WERI-Rb-1 (cell line): ENCODE measurements around the gene DPP9.

Experiments used
- DNase-seq: peaks from one replicate; pipeline ENCODE4 v3.0.0-alpha.2; 2020
- H3K27ac ChIP-seq: fragments of 250-450 bp; sonication (Bioruptor Pico); 2 replicates; pipeline ENCODE4 v1.5.1; 2020; ENCODE audit warnings: mild to moderate bottlenecking, moderate library complexity
- H3K27me3 ChIP-seq: fragments of 250-450 bp; sonication (Bioruptor Pico); 2 replicates; pipeline ENCODE4 v1.5.1; 2021; ENCODE audit warnings: mild to moderate bottlenecking, low read depth, moderate library complexity; ENCODE audit not compliant: insufficient read depth, severe bottlenecking
- H3K36me3 ChIP-seq: fragments of 250-450 bp; sonication (Bioruptor Pico); 2 replicates; pipeline ENCODE4 v1.5.1; 2020; ENCODE audit warnings: mild to moderate bottlenecking, moderate library complexity
- H3K4me3 ChIP-seq: 2 replicates; pipeline ENCODE4 v1.5.1; 2011; ENCODE audit warnings: low read depth, mild to moderate bottlenecking, control low read depth, low read length
- H3K9me3 ChIP-seq: fragments of 250-450 bp; sonication (Bioruptor Pico); 2 replicates; pipeline ENCODE4 v1.5.1; 2021; ENCODE audit warnings: mild to moderate bottlenecking, moderate library complexity; ENCODE audit not compliant: severe bottlenecking
- TF ChIP-seq, protein P1 (sequence below): IDR thresholded peaks from 2 replicates; pipeline ENCODE4 v1.5.1; 2011; ENCODE audit warnings: low read depth, mild to moderate bottlenecking, control low read depth, inconsistent platforms, low read length

DPP9 gene

DNA sequence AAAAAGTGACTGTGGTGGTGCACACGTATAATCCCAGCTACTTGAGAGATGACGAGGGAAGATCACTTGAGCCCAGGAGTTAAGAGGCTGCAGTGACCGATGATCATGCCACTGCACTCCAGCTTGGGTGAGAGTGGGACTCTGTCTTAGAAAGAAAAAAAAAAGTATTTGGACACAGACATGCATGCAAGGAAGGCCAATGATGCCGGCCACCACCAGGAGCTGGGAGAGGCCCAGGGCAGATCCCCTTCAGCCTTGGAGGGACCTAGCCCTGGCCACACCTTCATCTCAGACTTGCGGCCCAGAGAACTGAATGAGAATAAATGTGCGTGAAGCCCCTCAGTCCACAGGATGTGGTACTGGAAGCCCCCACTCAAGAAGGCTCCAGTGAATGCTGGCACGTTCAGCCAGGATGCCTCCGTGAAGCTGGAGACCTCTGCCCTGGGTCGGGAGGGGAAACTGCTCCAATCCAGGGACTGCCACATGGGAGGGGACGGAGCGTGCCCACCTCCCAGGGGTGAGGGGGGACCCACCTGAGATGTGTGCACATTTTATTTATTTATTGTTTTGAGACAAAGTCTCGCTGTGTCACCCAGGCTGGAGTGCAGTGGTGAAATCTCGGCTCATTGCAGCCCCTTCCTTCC is 69.7 kb downstream of the DPP9 start:
- Histone ChIP-seq H3K9me3 (no peaks in the 10 kb centered on the region), H3K27ac (no peak overlapping the region), H3K4me3 (no peak overlapping the region), H3K27me3 (no peaks in the 10 kb centered on the region), H3K36me3 (peaks cover 25% of the 10 kb centered on the region)
- TF ChIP-seq, protein P1, sequence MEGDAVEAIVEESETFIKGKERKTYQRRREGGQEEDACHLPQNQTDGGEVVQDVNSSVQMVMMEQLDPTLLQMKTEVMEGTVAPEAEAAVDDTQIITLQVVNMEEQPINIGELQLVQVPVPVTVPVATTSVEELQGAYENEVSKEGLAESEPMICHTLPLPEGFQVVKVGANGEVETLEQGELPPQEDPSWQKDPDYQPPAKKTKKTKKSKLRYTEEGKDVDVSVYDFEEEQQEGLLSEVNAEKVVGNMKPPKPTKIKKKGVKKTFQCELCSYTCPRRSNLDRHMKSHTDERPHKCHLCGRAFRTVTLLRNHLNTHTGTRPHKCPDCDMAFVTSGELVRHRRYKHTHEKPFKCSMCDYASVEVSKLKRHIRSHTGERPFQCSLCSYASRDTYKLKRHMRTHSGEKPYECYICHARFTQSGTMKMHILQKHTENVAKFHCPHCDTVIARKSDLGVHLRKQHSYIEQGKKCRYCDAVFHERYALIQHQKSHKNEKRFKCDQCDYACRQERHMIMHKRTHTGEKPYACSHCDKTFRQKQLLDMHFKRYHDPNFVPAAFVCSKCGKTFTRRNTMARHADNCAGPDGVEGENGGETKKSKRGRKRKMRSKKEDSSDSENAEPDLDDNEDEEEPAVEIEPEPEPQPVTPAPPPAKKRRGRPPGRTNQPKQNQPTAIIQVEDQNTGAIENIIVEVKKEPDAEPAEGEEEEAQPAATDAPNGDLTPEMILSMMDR: no peak
- DNase-seq: no peak

DNA sequence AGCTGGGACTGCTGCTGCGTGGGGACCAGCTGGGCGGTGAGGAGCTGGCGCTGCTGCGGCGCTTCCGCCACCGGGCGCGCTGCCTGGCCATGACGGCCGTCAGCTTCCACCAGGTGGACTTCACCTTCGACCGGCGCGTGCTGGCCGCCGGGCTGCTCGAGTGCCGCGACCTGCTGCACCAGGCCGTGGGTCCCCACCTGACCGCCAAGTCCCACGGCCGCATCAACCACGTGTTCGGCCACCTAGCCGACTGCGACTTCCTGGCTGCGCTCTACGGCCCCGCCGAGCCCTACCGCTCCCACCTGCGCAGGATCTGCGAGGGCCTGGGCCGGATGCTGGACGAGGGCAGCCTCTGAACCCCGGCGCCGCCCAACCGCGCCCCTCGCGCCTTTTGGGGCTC is 71.6 kb downstream of the DPP9 start:
- no peaks in the 10 kb centered on the region for H3K9me3 ChIP-seq
- peaks cover 14% of the 10 kb centered on the region; the same call in 1 of the 2 replicates for H3K36me3 ChIP-seq
- TF ChIP-seq, protein P1: no peak
- no peak overlapping the region for H3K27ac ChIP-seq
- no peaks in the 10 kb centered on the region for H3K27me3 ChIP-seq
- no peak overlapping the region for H3K4me3 ChIP-seq
- DNase-seq: no peak

DNA sequence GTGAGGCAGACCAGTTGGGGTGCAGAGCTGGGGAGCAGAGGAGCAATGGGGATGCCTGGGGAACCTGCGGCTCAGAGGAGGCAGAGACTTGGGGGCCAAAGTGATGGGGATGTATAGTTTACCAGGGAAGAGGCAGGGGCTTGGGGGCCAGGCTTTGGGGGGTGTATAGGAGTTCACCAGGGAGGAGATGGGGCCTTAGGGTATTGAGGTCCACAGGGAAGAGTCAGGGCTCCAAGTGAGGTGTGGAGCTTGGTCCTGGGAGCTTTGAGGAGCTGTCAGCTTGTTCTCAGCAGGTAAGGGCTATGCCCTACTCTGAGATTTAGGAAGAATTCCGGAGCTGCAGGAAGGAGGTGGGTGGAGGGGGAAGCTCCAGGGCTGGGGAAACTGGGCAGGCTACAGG is 73.5 kb downstream of the DPP9 start:
- peaks cover 8% of the 10 kb centered on the region; the same call in 1 of the 2 replicates for H3K36me3 ChIP-seq
- no peaks in the 10 kb centered on the region for H3K27me3 ChIP-seq
- no peak overlapping the region for H3K4me3 ChIP-seq
- H3K27ac ChIP-seq: no peak overlapping the region
- DNase-seq: no peak
- TF ChIP-seq, protein P1: no peak
- H3K9me3 ChIP-seq: no peaks in the 10 kb centered on the region

DNA sequence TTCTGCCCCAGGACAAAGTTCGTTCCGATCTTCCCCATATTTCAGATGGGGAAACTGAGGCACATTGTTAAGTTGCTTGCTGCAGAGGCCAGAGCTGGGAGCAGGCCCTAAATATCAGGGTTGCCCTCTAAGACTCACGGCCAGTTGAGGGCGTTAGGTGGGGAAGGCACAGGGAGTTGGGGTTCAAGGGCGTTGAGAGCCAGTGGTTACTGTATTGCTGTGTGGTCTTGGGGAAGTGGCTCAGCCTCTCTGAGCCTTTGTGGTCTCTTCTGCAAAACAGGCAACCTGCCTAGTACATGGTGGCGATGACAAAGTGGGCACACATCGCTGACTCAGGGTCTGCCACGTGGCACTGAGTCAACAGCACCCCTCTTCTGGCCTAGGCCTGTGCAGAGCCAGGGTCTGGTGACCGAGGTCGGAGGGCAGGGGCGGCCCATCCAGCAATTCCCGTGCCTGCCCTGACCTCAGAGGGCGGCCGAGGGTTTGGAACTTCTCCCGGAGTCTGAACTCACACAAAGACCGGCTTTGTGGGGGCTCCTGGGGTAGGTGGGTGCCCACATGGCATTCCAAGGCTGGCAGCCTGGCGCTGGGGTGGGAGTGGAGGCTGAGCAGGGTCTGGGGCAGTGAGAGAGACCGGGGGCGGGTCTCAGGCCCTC is 74.1 kb downstream of the DPP9 start:
- Histone ChIP-seq H3K4me3 (no peak overlapping the region), H3K9me3 (no peaks in the 10 kb centered on the region), H3K27me3 (no peaks in the 10 kb centered on the region), H3K27ac (no peak overlapping the region), H3K36me3 (peaks cover 1% of the 10 kb centered on the region; the same call in 1 of the 2 replicates)
- TF ChIP-seq, protein P1: no peak
- DNase-seq: no peak

DNA sequence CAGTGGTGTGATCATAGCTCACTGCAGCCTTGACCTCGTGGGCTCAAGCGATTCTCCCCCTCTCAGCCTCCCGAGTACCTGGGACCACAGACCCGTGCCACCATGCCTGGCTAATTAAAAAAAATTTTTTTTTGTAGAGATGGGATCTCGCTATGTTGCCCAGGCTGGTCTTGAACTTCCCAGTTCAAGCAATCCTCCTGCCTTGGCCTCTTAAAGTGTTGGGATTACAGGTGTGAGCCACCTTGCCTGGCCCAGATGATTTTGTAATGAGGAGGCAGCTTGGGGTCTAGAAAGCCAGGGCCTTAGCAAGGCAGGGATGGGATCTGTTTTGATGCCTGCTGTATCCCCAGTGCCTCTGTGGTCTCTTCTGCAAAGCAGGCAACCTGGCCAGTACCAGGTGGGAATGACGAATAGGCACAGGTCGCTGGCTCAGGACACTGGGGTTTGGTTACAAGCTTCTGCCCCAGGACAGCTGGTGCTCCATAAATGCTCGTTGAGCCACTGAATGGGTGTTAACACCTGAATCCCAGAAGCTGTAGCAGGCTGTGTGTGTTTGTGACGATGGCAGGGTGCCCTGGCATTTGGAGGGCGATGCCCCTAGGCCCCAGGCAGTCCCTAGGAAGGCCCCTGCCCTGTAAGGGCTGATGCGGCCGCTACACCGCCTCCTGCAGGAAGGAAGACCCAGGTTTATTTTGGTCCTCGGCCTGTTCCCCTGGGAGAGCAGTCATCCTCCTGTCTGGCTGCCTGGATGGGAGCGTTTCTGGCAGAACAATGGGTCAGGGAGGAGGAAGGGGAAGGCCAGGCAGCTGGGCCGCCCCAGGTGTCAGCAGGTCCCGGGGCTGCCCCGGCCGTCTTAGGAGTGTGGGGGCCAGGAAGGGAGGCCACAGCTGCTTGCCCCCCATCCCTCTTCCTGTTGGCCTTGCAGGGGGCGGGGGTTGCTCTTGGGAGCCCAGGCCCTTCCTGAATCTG is 75.7 kb downstream of the DPP9 start:
- H3K27me3 ChIP-seq: no peaks in the 10 kb centered on the region
- no peaks in the 10 kb centered on the region; the same call in 1 of the 2 replicates for H3K36me3 ChIP-seq
- no peak overlapping the region for H3K27ac ChIP-seq
- no peak for DNase-seq
- H3K4me3 ChIP-seq: no peak overlapping the region
- H3K9me3 ChIP-seq: no peaks in the 10 kb centered on the region
- TF ChIP-seq, protein P1: peak; percentile 30; the same call in 1 of the 2 replicates
